Measurements from ENCODE around the gene PEX10.
"Not testable (repeated sequence)": the region's sequence is repeated elsewhere in the genome, so short reads cannot be mapped to it uniquely, and the experiment has no call there.

Gene PEX10

GRCh38 chr1:2412395-2412772, at the start of gene PEX10:
Gene PEX10, minus strand, starts transcription at chr1:2412564. Its CDS starts 62 bp downstream, at chr1:2412502.
- no peak for TF ChIP-seq CTCF (IDR thresholded peaks at IDR 0.05; ENCODE audit: insufficient read depth, missing control alignments)
- FAIRE-seq = no peak
- peak; percentile 64 for DNase-seq (ENCODE audit: insufficient read length, low spot score)

GRCh38 chr1:2460996-2461751, 48.8 kb upstream of the PEX10 start:
- FAIRE-seq = no peak

GRCh38 chr1:2460203-2460602, 47.8 kb upstream of the PEX10 start:
- TF ChIP-seq CTCF (IDR thresholded peaks at IDR 0.05; ENCODE audit: insufficient read depth, missing control alignments) = no peak
- FAIRE-seq = no peak
- no peak for DNase-seq (ENCODE audit: insufficient read length, low spot score)

More at GRCh38 chr1:2460996-2461751, 48.8 kb upstream of the PEX10 start:
- no peak for TF ChIP-seq CTCF (IDR thresholded peaks at IDR 0.05; ENCODE audit: insufficient read depth, missing control alignments)
- no peak for DNase-seq (ENCODE audit: insufficient read length, low spot score)

- no peak for DNase-seq (ENCODE audit: insufficient read length, low spot score)
- TF ChIP-seq CTCF (IDR thresholded peaks at IDR 0.05; ENCODE audit: insufficient read depth, missing control alignments) = no peak
- FAIRE-seq = no peak
Measured at GRCh38 chr1:2459757-2460156, 47.4 kb upstream of the PEX10 start.

GRCh38 chr1:2459102-2459753, 46.9 kb upstream of the PEX10 start:
- DNase-seq (ENCODE audit: insufficient read length, low spot score); FAIRE-seq: not testable (repeated sequence)

- DNase-seq (ENCODE audit: insufficient read length, low spot score) (no peak), FAIRE-seq (no peak)
Measured at GRCh38 chr1:2458687-2459086, 46.3 kb upstream of the PEX10 start.

GRCh38 chr1:2457444-2457843, 45.1 kb upstream of the PEX10 start:
- FAIRE-seq = no peak
- no peak for TF ChIP-seq CTCF (IDR thresholded peaks at IDR 0.05; ENCODE audit: insufficient read depth, missing control alignments)

More at GRCh38 chr1:2458687-2459086, 46.3 kb upstream of the PEX10 start:
- no peak for TF ChIP-seq CTCF (IDR thresholded peaks at IDR 0.05; ENCODE audit: insufficient read depth, missing control alignments)

More at GRCh38 chr1:2457444-2457843, 45.1 kb upstream of the PEX10 start:
- no peak for DNase-seq (ENCODE audit: insufficient read length, low spot score)

Data from D721Med (cell line).